Stimulated activated naive CD4-positive, alpha-beta T cell treated with Interleukin-2 at 50 U/mL for 16 hours (primary cell): ENCODE measurements around the gene WHRN.

Source experiments
- DNase-seq: peaks from one replicate; lab custom pipeline; 2025; lab: John Stamatoyannopoulos, UW

The WHRN gene

DNA sequence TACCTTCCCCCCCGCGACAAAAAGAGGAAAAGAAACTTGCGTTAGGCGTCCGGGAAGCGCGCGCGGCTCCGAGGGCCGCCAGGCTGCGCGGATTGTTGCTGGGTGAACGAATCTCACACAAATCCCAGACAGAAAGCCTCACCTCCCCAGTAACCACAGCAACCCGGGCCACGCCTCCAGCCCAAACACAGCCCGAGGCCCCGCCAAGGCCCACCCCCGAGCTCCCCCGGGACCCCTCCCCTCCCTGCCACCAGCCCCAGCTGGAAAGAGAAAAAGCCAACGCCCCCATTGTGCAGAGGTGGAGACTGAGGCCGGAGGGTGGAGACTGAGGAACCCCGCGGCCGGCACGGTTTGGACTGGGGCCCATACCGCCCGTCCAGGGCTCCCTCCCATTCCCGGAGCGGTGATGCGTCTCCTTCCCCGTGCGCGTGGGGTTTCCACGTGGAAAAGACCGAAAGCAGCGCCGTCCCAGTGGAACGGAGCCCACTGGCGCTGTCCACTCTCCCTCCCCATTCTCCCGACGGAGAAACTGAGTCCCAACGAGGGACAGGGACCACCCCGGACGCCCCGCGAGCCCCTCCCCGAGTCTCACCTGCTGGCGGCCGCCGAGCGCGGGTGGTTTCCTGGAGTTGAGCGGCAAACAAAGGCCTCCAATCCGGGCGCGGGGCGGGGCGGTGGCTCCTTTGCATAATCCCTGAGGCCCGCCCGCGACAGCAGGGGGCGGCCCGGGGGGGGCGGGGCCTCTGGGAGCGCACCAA is 107.2 kb downstream of the WHRN start:
- DNase-seq, result peak; percentile 96

DNA sequence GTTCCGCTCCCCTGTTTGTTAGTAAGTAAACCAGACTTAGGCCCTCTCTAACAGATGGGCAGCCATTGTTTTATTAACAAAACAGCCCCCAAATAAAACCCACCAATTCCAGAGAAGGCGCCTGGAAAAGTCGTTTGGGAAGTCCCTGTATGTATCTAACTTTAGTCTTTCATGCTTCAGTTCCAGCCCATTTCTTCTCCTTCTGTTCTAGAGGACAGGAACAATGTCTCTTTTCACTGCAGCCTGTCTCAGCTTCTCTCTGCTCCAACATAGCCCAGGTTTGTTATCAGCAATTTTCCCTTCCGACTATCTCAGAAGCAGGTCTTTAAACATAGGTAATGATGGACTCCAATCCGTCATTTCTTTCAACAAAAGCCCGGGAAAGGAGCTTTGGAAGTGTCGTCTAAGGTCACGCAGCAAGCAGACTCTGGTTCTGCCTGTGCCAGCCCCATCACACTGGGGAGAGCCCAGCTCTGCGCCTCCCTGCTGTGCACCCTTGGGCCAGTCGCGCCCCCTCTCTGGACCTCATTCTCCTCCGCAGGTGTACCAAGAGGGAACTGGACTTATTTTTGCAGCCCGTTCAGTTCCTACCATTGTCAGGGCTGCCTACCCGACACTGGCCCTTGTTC is 107.9 kb downstream of the WHRN start:
- DNase-seq, result peak; percentile 39

DNA sequence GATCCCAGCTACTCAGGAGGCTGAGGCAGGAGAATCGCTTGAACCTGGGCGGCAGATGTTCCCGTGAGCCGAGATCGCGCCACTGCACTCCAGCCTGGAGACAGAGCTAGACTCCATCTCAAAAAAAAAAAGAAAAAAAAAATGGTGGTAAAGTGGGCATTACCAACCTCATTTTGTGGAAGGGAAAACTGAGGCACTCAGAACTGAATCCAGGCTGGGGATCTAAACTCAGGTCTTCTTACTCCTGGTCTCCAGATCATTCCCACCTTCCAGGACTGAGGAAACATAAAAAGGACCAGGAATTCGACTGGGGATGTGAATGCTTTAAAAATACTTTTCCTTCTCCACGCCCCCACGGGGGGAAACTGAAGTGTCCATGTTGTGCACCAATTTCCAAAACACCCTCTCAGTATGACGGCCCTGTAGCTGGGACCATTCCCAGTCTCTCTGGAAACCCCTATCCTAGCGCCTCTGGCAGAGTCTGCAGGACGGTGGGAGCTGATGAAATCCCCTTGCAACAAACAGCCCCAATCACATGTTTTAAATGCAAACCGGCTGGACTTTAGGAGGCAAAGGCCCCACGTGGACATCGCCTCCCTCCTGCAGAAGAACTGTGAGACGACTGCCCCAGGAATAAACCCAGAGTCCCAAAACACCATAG is 108.6 kb downstream of the WHRN start:
- no peak for DNase-seq

DNA sequence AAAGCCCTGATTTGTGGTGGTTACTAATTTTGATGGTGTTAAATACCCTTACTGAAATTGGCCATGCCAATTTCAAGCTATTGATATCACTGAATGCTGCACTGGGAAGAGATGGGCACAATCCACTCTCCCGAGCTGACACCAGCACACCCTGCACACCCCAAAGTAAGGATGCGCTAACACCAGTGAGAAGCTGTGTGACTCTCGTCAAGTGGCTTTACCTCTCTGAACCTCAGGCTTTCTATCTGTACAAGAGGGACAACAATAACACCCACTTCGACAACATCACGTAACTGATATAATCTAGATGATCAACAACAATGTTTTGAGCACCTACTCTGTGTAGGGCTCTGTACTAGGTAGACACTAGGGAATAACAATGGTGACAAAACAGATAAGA is 109.5 kb downstream of the WHRN start:
- DNase-seq, result no peak

DNA sequence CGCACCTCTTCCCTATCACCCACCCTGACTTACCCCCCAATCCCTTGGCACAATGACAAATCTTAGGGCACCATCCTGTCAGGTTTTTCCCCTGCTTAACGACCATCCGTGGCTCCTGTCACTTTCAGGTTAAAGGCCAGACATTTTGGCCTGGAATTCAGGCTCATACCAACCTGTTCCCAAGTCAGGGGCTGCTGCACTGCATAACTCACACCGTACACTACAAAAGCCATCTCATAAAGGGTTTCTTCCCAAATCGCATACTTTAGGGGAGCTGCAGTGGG is 110.0 kb downstream of the WHRN start:
- no peak for DNase-seq

DNA sequence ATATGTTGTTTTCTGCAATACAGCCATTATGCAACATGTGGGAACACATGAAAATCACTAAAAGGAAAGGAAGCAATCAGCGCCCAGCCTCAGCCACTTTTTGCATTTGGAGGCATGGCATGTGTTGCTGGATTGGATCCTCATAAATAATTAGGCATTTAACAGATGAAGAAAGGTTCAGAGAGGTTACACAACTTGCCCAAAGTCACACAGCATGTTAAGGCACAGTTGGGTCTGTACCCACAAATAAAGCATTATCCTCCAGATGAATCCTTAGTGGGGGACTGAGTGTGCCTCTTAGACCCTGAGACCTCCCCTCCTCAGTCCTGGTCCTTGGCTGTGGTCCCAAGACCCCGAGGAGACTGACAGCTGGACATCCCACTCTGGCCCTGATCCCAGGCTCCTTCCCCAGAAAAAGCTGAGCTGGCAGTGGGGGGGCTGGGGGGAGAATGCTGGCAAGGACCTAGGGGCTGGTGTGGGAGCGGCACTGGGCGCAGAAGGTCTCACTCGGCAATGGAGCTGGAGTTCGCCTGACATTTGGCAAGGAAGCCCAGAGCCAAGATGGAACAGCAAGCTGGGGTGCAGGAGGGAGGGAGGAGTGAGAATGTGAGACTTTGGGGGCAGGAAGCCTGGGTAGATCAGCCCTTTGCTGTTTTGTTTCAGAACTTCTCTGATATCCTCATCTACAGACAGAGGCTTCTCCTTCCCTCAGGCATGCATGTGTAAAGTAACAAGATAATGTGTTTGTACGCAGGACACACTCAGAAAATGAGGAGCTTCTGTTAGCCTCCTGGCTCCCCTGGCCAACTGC is 110.5 kb downstream of the WHRN start:
- DNase-seq, result no peak

DNA sequence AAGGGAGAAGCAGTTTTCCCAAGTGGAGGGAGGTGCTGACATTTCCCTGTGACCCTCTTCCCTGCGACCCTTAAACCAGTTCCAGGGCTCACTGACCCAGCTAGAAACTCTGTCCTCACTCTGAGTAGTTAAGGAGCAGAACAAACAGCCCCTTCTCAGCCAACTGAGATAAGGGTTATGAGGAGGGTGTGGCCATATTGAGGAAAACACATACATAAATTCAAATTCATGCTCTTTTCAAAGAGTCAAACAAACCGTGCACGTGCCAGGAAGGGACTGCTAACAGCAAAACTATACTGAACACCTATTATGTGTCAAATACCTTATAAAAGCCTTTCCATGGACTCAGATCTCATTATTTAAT is 112.5 kb downstream of the WHRN start:
- DNase-seq, result no peak

DNA sequence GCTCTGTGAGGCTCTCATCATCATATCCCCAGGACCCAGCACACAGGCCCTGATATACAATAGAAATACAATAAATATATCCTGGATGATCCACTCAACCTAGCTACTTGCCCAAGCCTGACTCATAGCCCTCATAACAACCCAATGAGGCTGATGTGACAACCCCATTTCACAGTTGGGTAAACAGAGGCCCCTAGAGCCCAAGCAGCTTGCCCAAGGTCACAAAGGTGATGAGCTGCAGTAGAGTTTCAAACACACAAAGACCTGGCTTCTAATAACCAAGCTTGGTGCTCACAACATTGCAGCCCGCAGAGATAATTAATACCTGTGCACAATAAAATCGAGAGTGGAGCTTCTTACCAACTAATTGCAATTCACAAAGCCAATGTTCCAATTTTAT is 114.3 kb downstream of the WHRN start:
- no peak for DNase-seq

DNA sequence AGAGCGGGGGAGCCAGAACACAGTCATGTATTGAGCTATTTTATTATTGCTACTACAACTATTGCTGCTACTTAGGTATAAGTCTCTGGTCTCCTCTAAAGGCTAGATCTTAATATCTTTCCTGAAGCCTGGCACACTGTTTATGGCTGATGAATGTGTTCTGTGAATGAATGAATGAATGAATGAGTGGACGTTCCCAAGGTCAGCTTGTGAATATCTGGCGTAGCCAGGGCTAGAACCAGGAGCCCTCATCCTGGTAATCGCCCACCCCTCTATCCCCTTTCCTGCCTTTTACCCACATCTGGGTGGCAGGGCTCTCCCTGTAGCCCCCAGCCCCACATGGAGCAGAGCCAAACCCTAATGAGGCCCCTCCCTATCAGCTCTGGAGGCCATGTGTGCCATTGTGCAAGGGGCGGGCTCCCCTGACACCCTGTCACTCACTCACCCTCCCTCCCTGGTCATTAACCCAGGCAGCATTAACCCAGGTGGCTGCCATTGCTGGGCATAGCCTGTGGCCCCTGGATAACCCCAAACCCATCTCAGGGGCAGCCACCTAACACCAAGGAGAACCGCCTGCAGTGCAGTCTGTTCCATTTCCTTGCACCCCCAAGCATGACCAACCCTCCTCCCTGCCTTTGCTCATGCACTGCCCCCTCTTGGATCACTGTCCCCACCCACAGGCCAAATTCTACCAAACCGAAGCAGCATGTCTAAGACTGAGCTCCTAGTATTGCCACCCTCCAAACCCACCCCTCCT is 115.5 kb downstream of the WHRN start:
- DNase-seq, result no peak

DNA sequence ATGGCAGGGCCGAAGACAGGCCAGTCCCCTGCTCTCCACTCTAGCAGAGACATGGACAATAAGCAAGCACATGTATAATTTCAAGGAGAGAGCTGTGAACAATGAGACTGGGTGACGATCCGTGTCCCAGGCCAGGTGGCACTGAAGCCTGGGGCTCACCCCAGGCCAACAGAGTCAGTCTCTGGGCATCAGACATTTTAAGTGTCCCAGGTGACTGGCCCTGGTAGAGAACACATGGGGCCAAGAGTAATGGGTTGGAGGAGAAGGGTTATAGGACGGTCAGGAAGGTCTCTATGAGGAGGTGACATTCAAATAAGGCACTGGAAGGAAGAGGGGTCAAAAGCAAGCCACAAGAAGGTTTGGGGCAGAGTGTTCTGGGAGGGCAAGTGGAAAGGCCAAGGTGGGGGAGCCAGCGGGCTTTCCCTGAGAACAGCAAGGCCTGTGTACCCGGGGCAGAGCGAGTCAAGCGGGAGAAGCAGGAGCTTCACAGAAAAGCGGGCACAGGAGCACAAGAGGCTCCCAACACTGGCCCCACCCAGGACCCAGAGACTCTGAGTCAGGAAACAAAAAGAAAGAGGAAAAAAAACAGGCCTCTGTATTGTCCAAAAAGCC is 116.4 kb downstream of the WHRN start:
- DNase-seq, result no peak

DNA sequence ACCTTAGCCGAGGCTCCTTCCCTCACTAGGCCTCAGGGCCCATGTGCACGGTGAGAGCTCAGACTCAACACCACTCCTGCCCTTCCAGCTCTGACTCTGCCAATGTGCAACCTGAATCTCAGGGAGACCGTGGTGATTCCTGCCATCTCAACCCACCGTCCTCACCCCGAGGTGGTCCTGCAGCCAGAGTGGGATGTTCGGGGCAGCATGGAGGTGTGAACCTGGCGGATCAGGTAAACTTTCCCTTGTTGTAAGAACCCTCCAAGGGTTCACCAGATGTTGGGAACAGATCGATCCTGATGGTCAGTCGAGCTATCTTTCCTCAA is 117.0 kb downstream of the WHRN start:
- no peak for DNase-seq

DNA sequence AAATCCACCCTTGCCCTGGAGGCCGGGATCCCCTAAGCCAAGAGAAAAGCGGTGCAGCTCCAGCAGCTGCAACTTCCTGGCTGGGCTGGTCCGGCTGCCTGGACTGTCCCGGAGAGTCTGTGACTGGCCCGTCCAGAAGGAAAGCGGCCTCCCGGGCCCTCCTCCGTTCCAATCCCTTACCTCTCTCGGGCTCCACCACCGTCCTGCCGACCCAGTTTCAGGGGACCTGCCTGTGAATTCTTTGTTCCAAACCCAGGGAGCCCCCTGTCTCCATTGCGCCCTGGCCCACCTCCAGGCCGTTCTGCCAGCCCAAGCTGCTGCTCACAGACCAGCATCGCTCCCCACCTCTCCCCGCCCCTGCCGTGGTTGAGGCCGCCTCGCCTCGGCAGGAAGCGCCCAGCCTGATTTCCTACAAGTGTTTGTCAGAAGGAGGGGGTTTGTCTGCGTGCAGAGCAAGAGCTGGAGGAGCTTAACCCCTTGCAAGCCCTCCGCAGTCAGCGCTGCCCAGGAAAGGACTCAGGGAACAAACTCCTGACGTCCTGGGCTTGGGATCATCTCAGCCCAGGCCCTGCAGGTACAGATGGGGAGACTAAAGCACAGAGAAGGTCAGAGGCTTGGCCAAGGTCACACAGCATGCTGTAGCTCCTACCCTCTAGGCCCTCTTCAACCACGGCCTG is 117.5 kb downstream of the WHRN start, which contains the start of gene AKNA:
AKNA (minus strand) TSS at position 303 of the 677 bp plus-strand sequence. CDS start 6,649 bp downstream, outside the sequence.
- DNase-seq, result peak; percentile 82

DNA sequence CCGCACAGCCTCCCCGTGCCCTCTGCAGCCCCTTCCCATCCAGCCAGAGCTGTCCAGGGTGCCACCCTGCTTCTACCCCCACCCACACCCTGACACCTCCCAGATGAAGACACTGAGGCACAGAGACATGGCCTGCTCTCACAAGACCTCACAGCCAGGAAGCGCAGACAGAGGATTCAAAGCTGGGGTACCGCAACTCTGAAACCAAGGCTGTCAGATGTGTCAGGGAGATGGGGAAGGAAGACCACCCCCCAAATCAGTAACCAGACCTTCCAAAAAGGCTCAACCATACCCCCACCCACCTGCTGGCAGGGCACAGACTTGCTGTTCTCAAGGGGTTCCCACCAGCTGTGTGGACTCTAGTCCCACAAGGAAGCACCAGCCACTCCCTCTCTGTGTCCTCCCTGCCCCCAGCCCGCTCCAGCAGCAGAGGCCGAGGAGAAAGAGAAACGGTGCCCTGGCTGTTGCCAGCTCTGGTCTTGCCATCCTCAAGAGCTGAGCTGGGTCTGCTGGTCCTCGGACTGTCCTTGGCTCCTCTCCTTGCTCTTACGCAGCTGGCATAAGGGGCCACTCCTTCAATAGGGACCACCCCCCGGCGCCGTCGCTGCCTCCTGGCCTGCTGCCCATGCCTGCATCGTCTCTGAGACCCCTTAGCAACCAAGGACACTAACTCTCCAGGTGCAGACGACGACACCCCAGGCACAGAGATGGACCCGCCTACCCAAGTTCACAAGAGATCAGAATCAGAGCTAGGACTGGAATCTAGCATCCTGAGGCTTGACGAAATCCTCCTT is 118.2 kb downstream of the WHRN start:
- peak; percentile 8 for DNase-seq

DNA sequence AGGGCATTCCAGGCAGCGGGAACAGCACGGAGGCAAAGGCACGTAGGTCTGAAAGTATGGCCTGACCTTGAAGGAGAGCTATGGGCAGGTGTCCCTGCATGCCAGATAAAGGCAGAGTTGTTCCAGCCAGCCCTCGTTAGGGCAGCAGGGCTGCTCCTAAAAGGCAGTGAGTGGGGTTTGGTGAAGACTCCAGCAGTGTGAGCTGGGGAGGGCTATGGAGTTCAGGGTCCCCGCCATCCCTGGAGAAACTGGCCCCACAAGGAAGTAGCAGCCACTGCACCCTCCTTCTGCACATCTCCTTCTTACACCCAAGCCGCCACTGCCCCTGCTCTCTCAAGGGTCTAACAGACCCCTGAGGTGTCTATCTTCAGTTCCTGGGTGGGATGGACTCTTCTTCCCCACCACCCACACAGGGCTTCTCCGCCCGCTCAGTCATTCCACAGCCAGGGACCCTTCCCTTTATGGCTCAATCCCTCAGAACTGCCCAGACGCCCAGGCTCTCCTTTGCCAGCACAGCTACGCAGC is 118.8 kb downstream of the WHRN start:
- DNase-seq, result no peak

DNA sequence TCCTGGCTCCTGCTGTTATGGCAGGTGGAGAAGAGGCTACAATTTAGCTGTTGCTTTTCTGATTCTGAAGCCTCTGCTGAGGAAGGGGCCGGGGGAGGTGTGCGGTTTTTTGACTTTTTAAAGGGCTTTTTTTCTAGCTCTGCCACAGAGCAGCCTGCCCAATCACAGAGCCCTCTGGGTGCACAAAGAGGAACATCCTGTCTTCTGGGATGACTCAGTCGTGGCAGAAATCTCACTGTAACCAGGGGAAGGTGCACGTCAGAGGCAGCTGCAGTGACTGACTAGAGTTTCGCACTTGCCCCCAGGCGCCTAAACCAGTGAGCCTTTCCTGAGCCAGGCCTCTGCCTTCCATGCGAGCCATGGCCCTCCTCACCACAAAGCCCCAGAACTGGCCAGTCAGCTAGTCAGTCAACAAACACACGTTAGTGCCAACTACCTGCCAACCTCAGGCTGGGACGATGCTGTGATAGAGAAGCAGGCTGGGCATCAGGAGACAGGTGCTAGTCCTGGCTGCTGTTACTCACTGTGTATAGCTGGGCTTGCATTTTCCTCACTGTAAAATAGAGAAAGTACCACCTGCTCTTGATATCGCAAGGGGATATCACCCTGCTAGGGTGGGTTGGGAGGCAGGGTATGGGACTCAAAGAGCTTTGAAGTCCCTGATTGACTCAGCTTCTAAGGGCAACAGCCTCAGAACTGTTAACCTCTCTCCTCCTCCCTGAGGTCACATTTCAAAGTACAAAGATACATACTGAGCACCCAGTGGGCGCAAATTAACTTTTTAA is 119.7 kb downstream of the WHRN start:
- peak; percentile 91 for DNase-seq

DNA sequence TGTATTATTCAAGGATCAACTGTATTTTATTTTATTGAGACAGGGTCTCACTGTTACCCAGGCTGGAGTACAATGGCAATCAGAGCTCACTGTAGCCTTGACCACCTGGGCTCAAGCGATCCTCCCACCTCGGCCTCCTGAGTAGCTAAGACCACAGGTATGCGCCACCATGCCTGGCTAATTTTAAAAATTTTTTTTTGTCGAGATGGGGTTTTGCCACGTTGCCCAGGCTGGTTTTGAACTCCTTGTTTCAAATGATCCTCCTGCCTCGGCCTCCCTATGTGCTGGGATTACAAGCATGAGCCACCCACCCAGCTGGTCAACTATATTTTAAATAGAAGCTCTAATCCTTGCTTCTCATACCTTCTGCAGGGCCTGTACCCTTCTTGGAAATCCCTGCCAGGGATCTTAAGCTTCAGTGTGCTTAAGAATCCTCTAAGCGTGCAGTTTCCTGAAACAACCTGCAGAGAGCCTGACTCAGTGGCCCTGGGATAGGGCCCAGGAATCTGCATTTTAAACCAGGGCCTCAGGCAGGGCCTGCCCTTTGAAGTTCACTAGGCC is 120.4 kb downstream of the WHRN start:
- DNase-seq, result no peak

DNA sequence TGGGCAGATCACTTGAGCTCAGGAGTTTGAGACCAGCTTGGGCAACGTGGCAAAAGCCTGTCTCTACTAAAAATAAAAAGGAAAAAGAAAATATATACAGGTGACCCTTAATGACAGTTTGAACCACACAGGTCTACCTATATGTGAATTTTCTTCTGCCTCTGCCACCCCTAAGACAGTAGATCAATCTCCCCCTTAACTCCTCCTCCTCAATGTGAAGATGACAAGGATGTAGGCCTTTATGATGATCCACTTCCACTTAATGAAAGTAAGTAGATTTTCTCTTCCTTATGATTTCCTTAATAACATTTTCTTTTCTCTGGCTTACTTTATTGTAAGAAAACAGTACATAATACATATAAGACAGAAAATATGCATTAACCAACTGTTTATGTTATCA is 120.9 kb downstream of the WHRN start:
- DNase-seq, result no peak

DNA sequence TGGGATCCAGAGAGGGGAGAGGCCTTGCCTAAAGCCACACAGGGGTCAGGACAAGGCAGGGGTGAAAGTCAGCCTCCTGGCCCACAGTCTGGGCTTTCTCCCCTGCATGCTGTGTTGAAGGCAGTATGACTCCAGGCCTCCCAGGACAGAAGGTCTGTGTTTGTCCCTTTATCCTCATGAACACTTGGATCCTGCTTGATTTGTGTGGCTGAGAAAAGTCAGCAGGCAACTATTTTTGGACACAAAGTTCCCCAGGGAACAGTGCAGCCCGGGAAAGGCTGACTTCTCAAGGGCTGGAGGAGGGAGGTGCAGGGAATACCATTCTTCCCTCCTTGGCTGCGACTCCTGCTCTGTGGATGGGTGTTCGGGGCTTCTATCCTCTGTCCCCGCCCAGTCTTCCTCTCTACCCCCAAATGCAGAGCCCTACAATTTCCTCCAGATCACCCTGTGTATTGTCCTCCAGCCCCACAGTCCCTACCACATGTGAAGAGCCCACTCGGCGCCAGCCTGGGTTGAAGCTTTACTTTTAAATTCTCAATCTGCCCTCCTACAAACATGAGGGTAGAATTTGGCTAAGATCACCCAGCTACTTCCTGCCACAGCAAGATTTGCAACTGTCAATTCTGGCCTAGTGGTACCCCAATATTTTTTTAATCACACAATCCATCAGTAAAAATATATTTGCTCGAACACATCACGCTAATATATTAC is 121.6 kb downstream of the WHRN start:
- DNase-seq, result no peak
